ENCODE results near the gene LRRC26. TPM values are rescaled to one million over a fixed set of nuclear protein-coding genes. Genes with fewer than 3 reads are reported as not detected.

LRRC26 gene
- total RNA-seq, 1 experiment from 2014 or later: not detected

DNA sequence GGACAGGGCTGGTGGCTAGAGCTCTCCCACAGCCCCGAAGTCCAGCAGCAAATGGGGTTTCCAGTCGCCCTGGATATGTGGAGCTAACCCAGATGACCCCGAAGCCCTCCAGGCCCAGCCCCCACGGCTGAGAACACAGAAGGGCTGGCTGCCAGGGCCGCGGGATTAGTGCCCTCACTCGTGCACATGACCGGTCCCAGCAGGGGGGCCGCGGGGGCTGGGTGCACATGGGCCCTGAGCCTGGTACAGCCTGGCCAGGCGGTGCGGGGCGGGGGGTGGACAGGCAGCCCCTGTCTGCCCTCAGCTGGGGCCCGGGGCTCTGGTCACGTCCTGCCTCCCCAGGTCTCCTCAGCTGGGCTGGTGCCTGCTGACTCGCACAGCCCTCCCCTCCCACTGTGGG lies 24.5 kb upstream of the LRRC26 start:
- Histone ChIP-seq H3K4me1 (ENCODE audit: insufficient read depth, low read length, poor library complexity, severe bottlenecking) (peaks cover 12% of the 10 kb centered on the region), H3K9me3 (ENCODE audit: low read depth, low read length, poor library complexity, severe bottlenecking) (no peaks in the 10 kb centered on the region), H3K36me3 (ENCODE audit: insufficient read depth, low read length, poor library complexity, severe bottlenecking) (peaks cover 2% of the 10 kb centered on the region), H3K4me3 (ENCODE audit: low read depth, low read length, poor library complexity, severe bottlenecking) (no peak overlapping the region), H3K27me3 (replicated peaks; ENCODE audit: insufficient read depth, low read depth, low read length, poor library complexity) (no peaks in the 10 kb centered on the region), H3K27ac (ENCODE audit: low read depth, low read length, poor library complexity, severe bottlenecking) (no peak overlapping the region)
- intact Hi-C loops (cut with micrococcal nuclease; ENCODE audit: unreplicated experiment): no loop called here
- POLR2A ChIA-PET (ENCODE audit: low non-redundant PET): interaction anchor here (0.6 kb wide), 1 partner anchor 9 kb away, joined by 3 read pairs; no protein-coding TSS in a partner anchor
- no peak for DNase-seq (ENCODE audit: low spot score)
- CTCF ChIA-PET: interaction anchor here (0.7 kb wide), 1 partner anchor 42 kb away, joined by 3 read pairs; no protein-coding TSS in a partner anchor
- no peak for TF ChIP-seq CTCF (conservative IDR thresholded peaks at IDR 0.05; ENCODE audit: low read depth, low read length)
- TF ChIP-seq EZH2 (IDR thresholded peaks at IDR 0.05; ENCODE audit: borderline replicate concordance, low read depth, low read length, poor library complexity, severe bottlenecking): no peak
- no TSS peak for BruUV-seq (replicated peaks)

- DNase-seq (ENCODE audit: low spot score): no peak
- peaks cover 6% of the 10 kb centered on the region for H3K4me1 ChIP-seq (ENCODE audit: insufficient read depth, low read length, poor library complexity, severe bottlenecking)
- TF ChIP-seq EZH2 (IDR thresholded peaks at IDR 0.05; ENCODE audit: borderline replicate concordance, low read depth, low read length, poor library complexity, severe bottlenecking) (no peak), CTCF (conservative IDR thresholded peaks at IDR 0.05; ENCODE audit: low read depth, low read length) (no peak)
- H3K36me3 ChIP-seq (ENCODE audit: insufficient read depth, low read length, poor library complexity, severe bottlenecking): peaks cover 2% of the 10 kb centered on the region
- H3K9me3 ChIP-seq (ENCODE audit: low read depth, low read length, poor library complexity, severe bottlenecking): no peaks in the 10 kb centered on the region
- POLR2A ChIA-PET (ENCODE audit: low non-redundant PET): no interaction called here
- CTCF ChIA-PET: no interaction called here
- no peak overlapping the region for H3K4me3 ChIP-seq (ENCODE audit: low read depth, low read length, poor library complexity, severe bottlenecking)
- no TSS peak for BruUV-seq (replicated peaks)
- intact Hi-C loops (cut with micrococcal nuclease; ENCODE audit: unreplicated experiment): no loop called here
- no peaks in the 10 kb centered on the region for H3K27me3 ChIP-seq (replicated peaks; ENCODE audit: insufficient read depth, low read depth, low read length, poor library complexity)
- H3K27ac ChIP-seq (ENCODE audit: low read depth, low read length, poor library complexity, severe bottlenecking): no peak overlapping the region
These were observed 23.9 kb upstream of the LRRC26 start for GRCh38 chr9:137193771-137194170.

DNA sequence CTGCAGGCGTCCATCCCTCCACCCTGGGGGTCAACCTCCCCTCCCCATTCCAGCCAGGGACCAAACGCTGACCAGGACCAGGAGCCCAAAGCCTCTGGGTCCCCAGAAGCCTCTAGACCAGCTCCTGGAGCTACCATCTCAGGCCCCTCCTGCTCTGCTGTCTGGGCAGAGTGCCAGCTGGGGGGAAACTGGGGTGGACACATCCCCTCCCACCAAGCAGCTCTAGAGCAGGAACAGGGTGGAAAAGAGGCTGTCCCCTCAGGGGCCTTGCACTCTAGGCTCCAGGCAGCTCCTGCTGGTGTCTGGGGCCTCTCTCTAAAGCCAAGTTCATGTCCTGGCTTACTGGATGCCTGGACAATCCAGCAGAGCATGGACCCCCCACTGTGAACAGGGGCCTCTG lies 23.0 kb upstream of the LRRC26 start:
- intact Hi-C loops (cut with micrococcal nuclease; ENCODE audit: unreplicated experiment): no loop called here
- no peaks in the 10 kb centered on the region for H3K9me3 ChIP-seq (ENCODE audit: low read depth, low read length, poor library complexity, severe bottlenecking)
- DNase-seq (ENCODE audit: low spot score): no peak
- TF ChIP-seq EZH2 (IDR thresholded peaks at IDR 0.05; ENCODE audit: borderline replicate concordance, low read depth, low read length, poor library complexity, severe bottlenecking): no peak
- no peak for TF ChIP-seq CTCF (conservative IDR thresholded peaks at IDR 0.05; ENCODE audit: low read depth, low read length)
- POLR2A ChIA-PET (ENCODE audit: low non-redundant PET): no interaction called here
- CTCF ChIA-PET: no interaction called here
- no peak overlapping the region for H3K27ac ChIP-seq (ENCODE audit: low read depth, low read length, poor library complexity, severe bottlenecking)
- H3K36me3 ChIP-seq (ENCODE audit: insufficient read depth, low read length, poor library complexity, severe bottlenecking): peaks cover 2% of the 10 kb centered on the region
- H3K4me1 ChIP-seq (ENCODE audit: insufficient read depth, low read length, poor library complexity, severe bottlenecking): peaks cover 4% of the 10 kb centered on the region
- BruUV-seq (replicated peaks): no TSS peak
- no peak overlapping the region for H3K4me3 ChIP-seq (ENCODE audit: low read depth, low read length, poor library complexity, severe bottlenecking)
- H3K27me3 ChIP-seq (replicated peaks; ENCODE audit: insufficient read depth, low read depth, low read length, poor library complexity): no peaks in the 10 kb centered on the region

Data from A673 (cell line).